HL-60 (cell line): ENCODE measurements around the gene NCAPG2.

Source experiments
- DNase-seq, 2 experiments: peaks; one replicate each; pipeline ENCODE4 v3.0.0-alpha.2; 2010 to 2020; ENCODE audit warnings: low read depth in 1 of 2, low spot score in 1 of 2
- H3K27ac ChIP-seq: fragments of 250-450 bp; sonication (Bioruptor Pico); replicated peaks from 2 replicates; pipeline ENCODE4 v1.5.1; 2020; ENCODE audit warnings: mild to moderate bottlenecking, moderate library complexity
- H3K27me3 ChIP-seq: fragments of 250-450 bp; sonication (Bioruptor Pico); 2 replicates; pipeline ENCODE4 v1.5.1; 2021; ENCODE audit warnings: mild to moderate bottlenecking, moderate library complexity; ENCODE audit not compliant: insufficient read depth, poor library complexity, severe bottlenecking
- H3K4me3 ChIP-seq: replicated peaks from 2 replicates; pipeline ENCODE4 v1.5.1; 2011; ENCODE audit warnings: mild to moderate bottlenecking, control low read depth, low read length; ENCODE audit not compliant: insufficient read depth
- GABPA ChIP-seq: IDR thresholded peaks from 2 replicates; pipeline ENCODE4 v1.6.1; 2012; ENCODE audit warnings: low read depth
- POLR2AphosphoS5 ChIP-seq: IDR thresholded peaks from 2 replicates; pipeline ENCODE4 v1.6.1; 2012; ENCODE audit warnings: low read depth
- SPI1 ChIP-seq: IDR thresholded peaks from 2 replicates; pipeline ENCODE4 v1.6.1; 2012; ENCODE audit warnings: low read depth, mild to moderate bottlenecking, borderline replicate concordance
- TF ChIP-seq, protein P1 (sequence below): IDR thresholded peaks from one replicate; pipeline ENCODE4 v1.5.1; 2011; ENCODE audit warnings: low read length, control low read depth, inconsistent platforms; ENCODE audit not compliant: insufficient read depth
- TF ChIP-seq, protein P2 (sequence below): IDR thresholded peaks from 2 replicates; pipeline ENCODE4 v1.6.1; 2012; ENCODE audit warnings: low read depth; ENCODE audit not compliant: insufficient replicate concordance

The NCAPG2 gene

DNA sequence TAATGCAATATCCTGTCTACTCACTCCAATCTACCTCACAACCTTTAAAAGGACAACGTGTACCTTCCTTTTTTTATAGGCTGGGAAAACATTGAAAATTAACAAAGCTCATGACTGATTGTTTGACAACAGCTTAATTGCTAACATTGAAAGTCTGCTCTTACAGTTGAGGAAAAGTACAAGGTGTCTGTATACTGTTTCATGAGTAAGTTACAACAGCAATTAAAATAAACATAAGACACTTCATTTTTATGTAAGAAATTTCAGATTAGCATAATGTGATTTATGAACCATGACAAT is 28.6 kb upstream of the NCAPG2 start:
- Histone ChIP-seq H3K27me3 (no peaks in the 10 kb centered on the region), H3K4me3 (no peak overlapping the region), H3K27ac (no peak overlapping the region)
- no peak for TF ChIP-seq GABPA
- TF ChIP-seq POLR2AphosphoS5: no peak
- TF ChIP-seq, protein P1, sequence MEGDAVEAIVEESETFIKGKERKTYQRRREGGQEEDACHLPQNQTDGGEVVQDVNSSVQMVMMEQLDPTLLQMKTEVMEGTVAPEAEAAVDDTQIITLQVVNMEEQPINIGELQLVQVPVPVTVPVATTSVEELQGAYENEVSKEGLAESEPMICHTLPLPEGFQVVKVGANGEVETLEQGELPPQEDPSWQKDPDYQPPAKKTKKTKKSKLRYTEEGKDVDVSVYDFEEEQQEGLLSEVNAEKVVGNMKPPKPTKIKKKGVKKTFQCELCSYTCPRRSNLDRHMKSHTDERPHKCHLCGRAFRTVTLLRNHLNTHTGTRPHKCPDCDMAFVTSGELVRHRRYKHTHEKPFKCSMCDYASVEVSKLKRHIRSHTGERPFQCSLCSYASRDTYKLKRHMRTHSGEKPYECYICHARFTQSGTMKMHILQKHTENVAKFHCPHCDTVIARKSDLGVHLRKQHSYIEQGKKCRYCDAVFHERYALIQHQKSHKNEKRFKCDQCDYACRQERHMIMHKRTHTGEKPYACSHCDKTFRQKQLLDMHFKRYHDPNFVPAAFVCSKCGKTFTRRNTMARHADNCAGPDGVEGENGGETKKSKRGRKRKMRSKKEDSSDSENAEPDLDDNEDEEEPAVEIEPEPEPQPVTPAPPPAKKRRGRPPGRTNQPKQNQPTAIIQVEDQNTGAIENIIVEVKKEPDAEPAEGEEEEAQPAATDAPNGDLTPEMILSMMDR: no peak
- TF ChIP-seq, protein P2, sequence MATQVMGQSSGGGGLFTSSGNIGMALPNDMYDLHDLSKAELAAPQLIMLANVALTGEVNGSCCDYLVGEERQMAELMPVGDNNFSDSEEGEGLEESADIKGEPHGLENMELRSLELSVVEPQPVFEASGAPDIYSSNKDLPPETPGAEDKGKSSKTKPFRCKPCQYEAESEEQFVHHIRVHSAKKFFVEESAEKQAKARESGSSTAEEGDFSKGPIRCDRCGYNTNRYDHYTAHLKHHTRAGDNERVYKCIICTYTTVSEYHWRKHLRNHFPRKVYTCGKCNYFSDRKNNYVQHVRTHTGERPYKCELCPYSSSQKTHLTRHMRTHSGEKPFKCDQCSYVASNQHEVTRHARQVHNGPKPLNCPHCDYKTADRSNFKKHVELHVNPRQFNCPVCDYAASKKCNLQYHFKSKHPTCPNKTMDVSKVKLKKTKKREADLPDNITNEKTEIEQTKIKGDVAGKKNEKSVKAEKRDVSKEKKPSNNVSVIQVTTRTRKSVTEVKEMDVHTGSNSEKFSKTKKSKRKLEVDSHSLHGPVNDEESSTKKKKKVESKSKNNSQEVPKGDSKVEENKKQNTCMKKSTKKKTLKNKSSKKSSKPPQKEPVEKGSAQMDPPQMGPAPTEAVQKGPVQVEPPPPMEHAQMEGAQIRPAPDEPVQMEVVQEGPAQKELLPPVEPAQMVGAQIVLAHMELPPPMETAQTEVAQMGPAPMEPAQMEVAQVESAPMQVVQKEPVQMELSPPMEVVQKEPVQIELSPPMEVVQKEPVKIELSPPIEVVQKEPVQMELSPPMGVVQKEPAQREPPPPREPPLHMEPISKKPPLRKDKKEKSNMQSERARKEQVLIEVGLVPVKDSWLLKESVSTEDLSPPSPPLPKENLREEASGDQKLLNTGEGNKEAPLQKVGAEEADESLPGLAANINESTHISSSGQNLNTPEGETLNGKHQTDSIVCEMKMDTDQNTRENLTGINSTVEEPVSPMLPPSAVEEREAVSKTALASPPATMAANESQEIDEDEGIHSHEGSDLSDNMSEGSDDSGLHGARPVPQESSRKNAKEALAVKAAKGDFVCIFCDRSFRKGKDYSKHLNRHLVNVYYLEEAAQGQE: no peak
- no peak for TF ChIP-seq SPI1
- DNase-seq: no peak

DNA sequence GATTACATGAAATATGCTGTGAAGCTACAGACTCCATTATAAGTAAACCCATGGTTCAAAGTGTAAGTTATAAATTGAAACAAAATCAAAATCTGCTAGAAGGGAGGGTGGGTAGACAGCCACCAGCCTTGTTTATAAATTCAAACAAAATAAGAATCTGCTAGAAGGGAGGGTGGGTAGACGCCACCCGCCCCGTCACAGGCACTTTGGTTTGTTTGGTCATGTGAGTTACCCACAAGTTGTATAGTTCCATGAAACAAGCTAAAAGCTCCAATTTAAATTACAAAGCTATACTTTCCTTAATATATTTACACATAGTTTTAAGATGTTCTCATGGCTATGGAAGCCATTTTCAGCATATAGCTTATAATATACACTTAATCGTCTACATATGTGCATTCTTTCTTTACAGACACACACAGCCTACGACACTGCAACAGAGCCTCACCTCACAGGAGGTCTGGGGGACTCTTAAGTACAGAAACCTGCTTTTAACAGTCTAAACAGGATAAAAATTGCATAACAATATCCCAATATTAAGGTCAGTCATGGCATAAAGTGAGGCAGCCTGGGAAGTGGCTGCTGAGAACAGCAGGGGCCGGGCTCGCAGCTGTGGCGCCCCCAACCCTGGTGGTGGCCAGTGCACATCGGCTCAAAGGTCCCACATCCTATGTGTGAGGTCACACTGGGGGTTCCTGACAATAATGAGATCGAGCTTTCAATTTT is 28.1 kb upstream of the NCAPG2 start:
- TF ChIP-seq GABPA (no peak), POLR2AphosphoS5 (no peak), SPI1 (no peak)
- TF ChIP-seq, protein P1: no peak
- TF ChIP-seq, protein P2: no peak
- H3K27ac ChIP-seq: no peak overlapping the region
- DNase-seq: no peak
- no peak overlapping the region for H3K4me3 ChIP-seq
- no peaks in the 10 kb centered on the region for H3K27me3 ChIP-seq

DNA sequence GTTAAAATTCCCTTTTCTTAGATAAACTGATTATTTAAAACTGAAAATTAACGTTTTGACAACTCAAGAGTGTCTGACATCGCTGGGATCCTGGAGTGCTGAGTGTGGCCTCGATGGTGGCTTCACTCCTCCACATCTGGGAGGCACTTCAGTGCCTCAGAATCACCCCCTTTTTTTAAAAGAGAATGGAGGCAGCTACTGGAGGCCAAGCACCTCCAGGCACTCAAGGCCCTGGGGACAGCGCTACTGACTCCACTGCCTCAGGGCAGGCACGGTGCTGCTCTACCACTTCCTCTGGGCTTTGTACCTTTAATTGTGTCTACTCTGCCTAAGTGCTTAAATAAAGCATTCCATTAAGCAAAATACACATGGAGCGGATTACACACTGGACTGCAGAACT is 27.2 kb upstream of the NCAPG2 start:
- TF ChIP-seq, protein P1: no peak
- no peak for TF ChIP-seq POLR2AphosphoS5
- TF ChIP-seq SPI1: no peak
- TF ChIP-seq GABPA: no peak
- TF ChIP-seq, protein P2: no peak
- no peaks in the 10 kb centered on the region for H3K27me3 ChIP-seq
- H3K27ac ChIP-seq: no peak overlapping the region
- no peak for DNase-seq
- no peak overlapping the region for H3K4me3 ChIP-seq
